ENCODE measurements around the gene TFF2. TPM values are rescaled to one million over a fixed set of nuclear protein-coding genes. Genes with fewer than 3 reads are reported as not detected.

The TFF2 gene
- total and polyA plus RNA-seq, 2 of the 4 experiments (the other 2 are of a cell fraction), result not detected

- Histone ChIP-seq H3K27me3 (ENCODE audit: control insufficient read depth, insufficient read depth, low read length) (peaks cover 27% of the 10 kb centered on the region; the same call in 1 of the 2 replicates), H3K4me1 (ENCODE audit: control insufficient read depth, insufficient read depth, low read length) (no peaks in the 10 kb centered on the region), H3K14ac (replicated peaks; ENCODE audit: low read depth, low read length) (no peak overlapping the region), H3K27ac (ENCODE audit: insufficient read depth, low read length) (no peak overlapping the region), H2AFZ (replicated peaks; ENCODE audit: low read length, poor library complexity) (no peak overlapping the region), H4K5ac (ENCODE audit: low read depth, low read length) (no peak overlapping the region), H3K4ac (ENCODE audit: low read depth, low read length) (no peak overlapping the region), H4K8ac (ENCODE audit: low read depth in 2 of 2, low read length in 2 of 2) (no peak overlapping the region), H4K20me1 (ENCODE audit: insufficient read depth, low read length) (no peaks in the 10 kb centered on the region), H2BK15ac (ENCODE audit: low read depth, low read length) (no peak overlapping the region), H3K4me3 (ENCODE audit: insufficient read depth, low read depth, low read length) (no peak overlapping the region), H3K23ac (ENCODE audit: low read depth, low read length) (no peak overlapping the region), H4K91ac (ENCODE audit: insufficient read depth, low read depth, low read length) (no peak overlapping the region), H3K4me2 (ENCODE audit: low read depth, low read length) (no peak overlapping the region), H2AK5ac (ENCODE audit: low read depth, low read length) (no peak overlapping the region), H2BK20ac (ENCODE audit: low read depth, low read length) (no peak overlapping the region), H3K36me3 (ENCODE audit: control insufficient read depth, insufficient read depth, low read length) (no peaks in the 10 kb centered on the region), H3K18ac (ENCODE audit: low read depth, low read length) (no peak overlapping the region), H2AK9ac (replicated peaks; ENCODE audit: low read depth, low read length, poor library complexity) (no peak overlapping the region), H3K79me1 (ENCODE audit: low read depth in 1 of 2, low read length in 2 of 2) (no peaks in the 10 kb centered on the region), H3K9ac (ENCODE audit: low read depth, low read length) (no peak overlapping the region), H2BK120ac (ENCODE audit: low read depth, low read length) (no peak overlapping the region), H3K9me3 (ENCODE audit: control insufficient read depth, insufficient read depth, low read length) (peaks cover 3% of the 10 kb centered on the region; the same call in 1 of the 2 replicates), H3K56ac (ENCODE audit: extremely low read depth, insufficient read depth, low read length) (no peak overlapping the region), H3K9me1 (ENCODE audit: insufficient read depth, low read length) (no peaks in the 10 kb centered on the region), H2BK5ac (ENCODE audit: low read depth, low read length, poor library complexity, severe bottlenecking) (no peak overlapping the region)
- DNase-seq, result no peak
- in situ Hi-C loops (cut with MboI; ENCODE audit: low sequenced_read_pairs), result no loop called here
- no TSS peak for BruUV-seq (replicated peaks)
- intact Hi-C loops (cut with micrococcal nuclease), result no loop called here
- WGBS, 2 experiments (ENCODE audit: extremely low coverage in 2 of 2, insufficient read length in 1 of 2), result no CpG with 5 or more reads among the region's 8 CpGs
- dilution Hi-C loops (cut with HindIII; ENCODE audit: low sequenced_read_pairs, unreplicated experiment), result no loop called here
- TF ChIP-seq RCOR1 (IDR thresholded peaks at IDR 0.05; ENCODE audit: insufficient replicate concordance, low read length) (no peak), NFE2L2 (IDR thresholded peaks at IDR 0.05; ENCODE audit: low read depth, low read length) (no peak), RAD21 (IDR thresholded peaks at IDR 0.05; ENCODE audit: low read length) (no peak), MXI1 (IDR thresholded peaks at IDR 0.05; ENCODE audit: borderline replicate concordance, low read depth, low read length) (no peak), RFX5 (IDR thresholded peaks at IDR 0.05; ENCODE audit: low read depth, low read length) (no peak), FOS (IDR thresholded peaks at IDR 0.05; ENCODE audit: low read depth, low read length) (no peak), CEBPB (IDR thresholded peaks at IDR 0.05; ENCODE audit: low read depth, low read length) (no peak), SMC3 (IDR thresholded peaks at IDR 0.05; ENCODE audit: low read depth, low read length) (no peak)
- ChIA-PET CTCF (no interaction called here), POLR2A (ENCODE audit: unreplicated experiment) (no interaction called here)
- ATAC-seq (ENCODE audit: low read depth), result no peak
These were observed 27.6 kb upstream of the TFF2 start for GRCh38 chr21:42378418-42378817.
